Measurements from ENCODE around the gene PSMD13.

DNA sequence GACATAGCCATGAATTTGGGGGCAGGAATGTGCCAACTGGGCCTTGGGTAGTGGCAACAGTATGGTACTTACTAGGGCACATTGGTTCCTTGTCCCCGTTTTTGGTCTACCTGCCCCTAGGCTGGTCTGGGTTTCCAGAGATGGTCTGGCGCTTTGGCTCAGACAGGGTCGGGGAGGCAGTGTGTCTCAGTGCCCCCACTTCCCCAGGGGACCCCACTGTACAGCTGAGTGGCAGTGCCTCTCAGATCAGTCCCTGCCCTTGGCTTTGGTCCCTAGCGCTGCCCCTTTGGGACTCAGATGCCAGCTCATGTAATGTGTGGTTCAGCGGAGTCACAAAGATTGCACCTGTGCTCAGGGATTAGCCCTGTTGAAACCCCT, 26.0 kb upstream of the PSMD13 start:
- TF ChIP-seq, protein P1, sequence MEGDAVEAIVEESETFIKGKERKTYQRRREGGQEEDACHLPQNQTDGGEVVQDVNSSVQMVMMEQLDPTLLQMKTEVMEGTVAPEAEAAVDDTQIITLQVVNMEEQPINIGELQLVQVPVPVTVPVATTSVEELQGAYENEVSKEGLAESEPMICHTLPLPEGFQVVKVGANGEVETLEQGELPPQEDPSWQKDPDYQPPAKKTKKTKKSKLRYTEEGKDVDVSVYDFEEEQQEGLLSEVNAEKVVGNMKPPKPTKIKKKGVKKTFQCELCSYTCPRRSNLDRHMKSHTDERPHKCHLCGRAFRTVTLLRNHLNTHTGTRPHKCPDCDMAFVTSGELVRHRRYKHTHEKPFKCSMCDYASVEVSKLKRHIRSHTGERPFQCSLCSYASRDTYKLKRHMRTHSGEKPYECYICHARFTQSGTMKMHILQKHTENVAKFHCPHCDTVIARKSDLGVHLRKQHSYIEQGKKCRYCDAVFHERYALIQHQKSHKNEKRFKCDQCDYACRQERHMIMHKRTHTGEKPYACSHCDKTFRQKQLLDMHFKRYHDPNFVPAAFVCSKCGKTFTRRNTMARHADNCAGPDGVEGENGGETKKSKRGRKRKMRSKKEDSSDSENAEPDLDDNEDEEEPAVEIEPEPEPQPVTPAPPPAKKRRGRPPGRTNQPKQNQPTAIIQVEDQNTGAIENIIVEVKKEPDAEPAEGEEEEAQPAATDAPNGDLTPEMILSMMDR (IDR thresholded peaks at IDR 0.05; ENCODE audit: low read length): no peak
- TF ChIP-seq EZH2 (IDR thresholded peaks at IDR 0.05; ENCODE audit: borderline replicate concordance, low read length): no peak

Measured in OCI-LY1 (cell line).